ENCODE results near the gene ZNF431.
A peak's percentile ranks its signal among the peaks of the same experiment; 100 is the strongest.
"Not testable (repeated sequence)": the region's sequence is repeated elsewhere in the genome, so short reads cannot be mapped to it uniquely, and the experiment has no call there.

Gene ZNF431

DNA sequence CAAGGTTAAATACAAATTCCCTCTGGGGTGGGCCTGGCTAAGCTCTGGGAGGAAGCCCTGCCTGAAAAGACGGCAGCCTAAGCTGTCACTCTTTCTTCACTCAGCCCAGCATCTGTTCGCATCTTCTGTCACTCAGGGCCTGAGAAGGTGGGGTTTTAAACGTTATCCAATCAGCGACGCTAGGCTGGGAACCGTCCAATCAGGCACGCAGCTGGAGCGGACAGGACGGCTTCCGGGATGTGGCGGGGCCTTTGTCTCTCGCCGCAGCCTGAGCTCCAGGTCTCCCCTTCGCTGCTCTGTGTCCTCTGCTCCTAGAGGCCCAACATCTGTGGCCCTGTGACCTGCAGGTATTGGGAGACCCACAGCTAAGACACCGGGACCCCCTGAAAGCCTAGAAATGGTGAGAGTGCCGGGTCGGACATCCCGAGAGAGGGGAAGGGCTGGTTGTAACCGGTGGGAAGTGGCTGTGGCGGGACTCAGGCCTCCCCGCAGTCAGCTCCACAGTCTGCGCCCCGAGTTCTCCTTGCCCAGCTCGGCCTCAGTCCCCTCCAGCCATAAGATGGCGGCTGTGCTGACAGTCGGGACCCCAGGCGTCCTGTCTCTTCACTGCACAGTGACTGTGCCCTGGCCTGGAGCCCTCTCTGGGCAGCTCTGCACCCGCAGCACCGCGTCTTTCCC is at the start of gene ZNF431:
ZNF431 (plus strand) TSS at position 254 of the 678 bp plus-strand sequence; CDS start at position 398, 144 bp downstream.
- peak; percentile 83 for DNase-seq

DNA sequence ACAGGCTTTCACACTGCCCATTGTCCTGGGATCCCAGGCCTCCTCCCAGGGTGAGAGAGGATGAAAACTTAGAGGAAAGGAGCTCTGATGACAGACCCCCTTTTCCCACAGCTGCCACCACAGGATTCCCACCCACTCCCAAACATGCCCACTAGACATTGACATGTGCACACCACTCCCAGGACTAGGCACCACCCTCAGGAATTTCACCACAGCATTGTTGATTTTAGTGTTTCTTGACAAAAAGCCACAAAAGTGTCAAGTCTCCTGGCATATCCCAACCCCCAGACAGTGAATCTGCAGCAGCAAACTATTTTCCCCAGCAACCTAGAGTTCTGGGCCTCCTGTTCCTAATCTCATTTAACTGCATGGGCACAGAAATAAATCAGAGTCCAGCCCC is 49.7 kb upstream of the ZNF431 start:
- DNase-seq = no peak

DNA sequence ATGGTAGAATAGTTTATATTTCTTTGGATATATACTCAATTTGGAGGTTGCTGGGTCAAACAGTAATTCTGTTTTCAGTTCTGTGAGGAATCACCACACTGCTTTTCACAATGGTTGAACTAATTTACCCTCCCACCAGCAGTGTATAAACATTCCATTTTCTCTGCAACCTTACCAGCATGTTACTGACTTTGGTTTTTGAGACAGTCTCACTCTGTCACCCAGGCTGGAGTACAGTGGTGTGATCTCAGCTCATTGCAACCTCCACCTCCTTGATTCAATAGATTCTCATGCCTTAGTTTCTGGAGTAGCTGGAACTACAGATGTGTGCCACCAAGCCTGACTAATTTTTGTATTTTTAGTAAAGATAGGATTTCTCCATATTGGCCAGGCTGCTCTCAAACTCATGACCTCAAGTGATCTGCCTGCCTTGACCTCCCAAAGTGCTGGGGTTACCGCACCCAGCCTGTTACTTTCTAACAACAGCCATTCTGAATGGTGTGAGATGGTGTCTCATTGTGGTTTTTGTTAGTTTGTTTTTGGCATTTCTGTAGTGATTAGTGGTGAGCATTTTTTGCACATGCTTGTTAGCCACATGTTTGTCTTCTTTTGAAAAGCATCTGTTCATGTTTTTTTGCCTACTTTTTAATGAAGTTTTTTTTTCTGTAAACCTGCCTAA is 47.4 kb upstream of the ZNF431 start:
- DNase-seq = no peak

DNA sequence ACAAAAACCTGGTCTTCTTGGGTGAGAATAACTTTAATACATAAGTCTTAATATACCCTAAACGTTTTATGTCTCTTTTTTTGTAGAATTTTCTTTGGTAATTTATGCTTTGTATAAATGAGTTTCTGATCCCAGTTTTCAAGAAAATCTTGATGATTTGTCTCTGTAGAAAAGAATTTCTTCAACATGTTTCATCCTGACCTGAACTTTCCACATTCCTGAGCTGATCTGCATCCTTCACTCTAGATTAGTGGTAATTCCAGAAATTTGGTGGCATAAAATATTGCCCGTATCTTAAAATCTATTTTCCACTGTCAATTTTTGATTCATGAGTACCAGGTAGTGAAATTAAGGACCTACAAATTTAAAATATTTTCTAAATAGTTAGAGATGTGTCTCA is 43.5 kb upstream of the ZNF431 start:
- no peak for DNase-seq

DNA sequence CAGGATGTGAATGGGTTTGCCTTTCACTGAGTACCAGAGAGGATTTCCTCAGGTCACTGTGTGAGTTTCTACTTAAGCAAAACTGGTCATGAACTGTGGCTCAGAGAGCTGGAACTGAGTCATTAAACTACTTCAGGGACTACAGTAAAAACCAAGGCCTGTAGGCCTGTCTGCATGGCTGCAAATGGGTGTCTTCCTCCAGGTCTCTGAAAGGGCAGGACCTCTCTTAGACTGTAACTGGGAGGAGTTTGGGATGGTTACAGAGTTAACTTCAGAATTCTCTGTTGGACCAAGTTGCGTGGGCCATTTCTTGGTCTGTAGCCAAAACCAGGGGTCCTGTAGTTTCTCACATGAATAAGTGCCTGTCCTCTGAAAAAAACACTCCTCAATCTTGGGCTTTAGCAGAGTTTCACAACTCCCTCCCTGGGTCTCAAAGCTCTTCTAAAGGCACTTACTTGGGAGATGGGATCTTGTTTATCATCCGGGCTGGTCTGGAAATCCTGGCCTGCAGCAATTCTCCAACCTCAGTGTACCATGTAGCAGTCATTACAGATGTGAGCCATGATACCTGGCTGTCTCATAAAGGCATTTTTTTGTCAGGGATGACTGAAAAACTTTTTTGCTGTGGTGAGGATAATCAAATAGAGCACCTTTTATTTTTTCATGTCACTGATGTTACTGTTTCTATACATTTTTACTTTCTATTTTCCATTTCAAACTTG is 40.2 kb upstream of the ZNF431 start:
- DNase-seq = no peak

DNA sequence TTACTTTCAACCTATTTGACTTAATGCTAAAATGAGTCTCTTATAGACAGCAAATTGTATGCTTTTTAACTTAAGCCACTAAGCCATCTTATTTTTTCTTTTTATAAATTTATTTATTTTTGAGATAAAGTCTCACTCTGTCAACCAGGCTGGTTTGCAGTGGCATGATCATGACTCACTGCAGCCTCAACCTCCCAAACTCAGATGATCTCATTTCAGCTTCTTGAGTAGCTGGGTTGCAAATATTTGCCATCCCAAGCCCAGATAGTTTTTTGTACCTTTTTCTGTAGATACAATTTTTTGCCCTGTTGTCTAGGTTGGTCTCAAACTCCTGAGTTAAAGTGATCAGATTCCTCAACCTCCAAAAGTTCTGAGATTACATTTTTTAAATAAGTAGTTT is 32.7 kb upstream of the ZNF431 start:
- DNase-seq = no peak

DNA sequence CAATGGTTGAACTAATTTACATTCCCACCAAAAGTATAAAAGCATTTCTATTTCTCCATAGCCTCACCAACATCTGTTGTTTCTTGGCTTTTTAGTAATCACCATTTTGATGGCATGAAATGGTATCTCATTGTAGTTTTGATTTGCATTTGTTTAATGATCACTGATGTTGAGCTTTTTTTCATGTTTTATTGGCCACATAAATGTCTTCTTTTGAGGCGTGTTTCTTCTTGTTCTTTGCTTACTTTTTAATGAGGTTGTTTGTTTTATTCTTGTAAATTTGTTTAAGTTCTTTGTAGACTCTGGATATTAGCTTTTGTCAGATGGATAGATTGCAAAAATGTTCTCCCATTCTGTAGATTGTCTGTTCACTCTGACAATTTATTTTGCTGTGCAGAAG is 31.7 kb upstream of the ZNF431 start:
- DNase-seq = no peak

DNA sequence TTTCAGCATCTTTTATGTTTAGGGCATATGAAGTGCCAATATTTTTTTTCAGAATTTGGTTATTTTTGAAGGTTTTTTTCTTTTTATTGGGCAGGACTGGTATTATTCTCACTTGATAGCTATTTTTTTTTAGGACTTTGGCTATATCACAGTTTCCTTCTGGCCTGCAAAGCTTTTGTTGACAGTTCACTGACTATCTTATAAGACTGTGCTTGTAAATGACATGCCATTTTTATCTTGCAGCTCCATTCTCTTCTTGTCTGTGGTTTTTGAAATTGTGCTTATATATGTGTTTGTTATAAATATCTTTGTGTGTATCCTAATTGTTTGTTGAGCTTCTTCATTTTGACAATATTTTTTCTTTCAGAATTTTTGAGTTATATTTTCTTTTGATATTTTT is 26.4 kb upstream of the ZNF431 start:
- no peak for DNase-seq

DNA sequence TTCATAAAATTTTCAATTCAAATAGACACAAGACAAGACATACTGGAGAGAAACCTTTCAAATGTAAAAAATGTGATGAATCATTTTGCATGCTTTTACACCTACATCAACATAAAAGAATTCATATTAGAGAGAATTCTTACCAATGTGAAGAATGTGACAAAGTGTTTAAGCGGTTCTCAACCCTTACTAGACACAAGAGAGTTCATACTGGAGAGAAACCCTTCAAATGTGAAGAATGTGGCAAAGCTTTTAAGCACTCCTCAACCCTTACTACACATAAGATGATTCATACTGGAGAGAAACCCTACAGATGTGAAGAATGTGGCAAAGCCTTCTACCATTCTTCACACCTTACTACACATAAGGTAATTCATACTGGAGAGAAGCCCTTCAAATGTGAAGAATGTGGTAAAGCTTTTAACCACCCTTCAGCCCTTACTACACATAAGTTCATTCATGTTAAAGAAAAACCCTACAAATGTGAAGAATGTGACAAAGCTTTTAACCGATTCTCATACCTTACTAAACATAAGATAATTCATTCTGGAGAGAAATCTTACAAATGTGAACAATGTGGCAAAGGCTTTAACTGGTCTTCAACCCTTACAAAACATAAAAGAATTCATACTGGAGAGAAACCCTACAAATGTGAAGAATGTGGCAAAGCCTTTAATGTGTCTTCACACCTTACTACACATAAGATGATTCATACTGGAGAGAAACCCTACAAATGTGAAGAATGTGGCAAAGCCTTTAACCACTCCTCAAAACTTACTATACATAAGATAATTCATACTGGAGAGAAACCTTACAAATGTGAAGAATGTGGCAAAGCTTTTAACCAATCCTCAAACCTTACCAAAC is 24.6 kb upstream of the ZNF431 start:
- no peak for DNase-seq

DNA sequence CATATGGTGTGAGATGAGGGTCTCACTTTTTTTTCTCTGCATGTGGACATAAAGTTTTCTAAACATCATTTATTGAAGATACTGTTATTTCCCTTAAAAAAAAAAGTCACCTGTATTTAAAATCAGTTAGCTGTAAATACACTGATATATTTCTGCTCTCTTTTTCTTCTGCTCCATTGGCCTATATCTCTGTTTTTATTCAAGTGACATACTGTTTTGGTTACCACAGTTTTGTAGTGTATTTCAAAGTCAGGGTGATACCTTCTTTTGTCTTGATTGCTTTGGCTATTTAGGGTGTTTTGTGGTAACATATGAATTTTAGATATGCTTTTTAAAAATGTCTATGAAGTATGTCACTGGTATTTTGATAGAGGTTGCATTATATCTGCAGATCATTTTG is 15.8 kb upstream of the ZNF431 start:
- no peak for DNase-seq

DNA sequence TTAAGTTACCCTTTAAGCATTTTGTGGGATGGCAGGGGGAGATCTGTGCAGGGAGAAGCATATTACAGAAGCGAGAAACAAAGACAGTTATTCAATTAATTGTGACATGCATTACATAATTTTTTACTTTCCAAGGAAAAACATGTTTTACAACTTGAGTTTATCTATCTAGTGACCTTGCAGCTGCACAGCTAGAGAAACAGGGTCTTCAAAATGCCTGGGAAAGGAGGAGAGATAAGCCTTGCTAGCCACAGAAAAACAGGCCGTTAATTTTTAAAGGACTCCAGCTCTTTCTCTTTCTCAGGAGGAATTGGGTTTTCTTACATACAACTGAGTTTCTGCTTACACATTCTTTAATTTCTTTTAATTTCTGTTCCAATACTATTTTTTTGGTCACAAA is 14.8 kb upstream of the ZNF431 start:
- no peak for DNase-seq

DNA sequence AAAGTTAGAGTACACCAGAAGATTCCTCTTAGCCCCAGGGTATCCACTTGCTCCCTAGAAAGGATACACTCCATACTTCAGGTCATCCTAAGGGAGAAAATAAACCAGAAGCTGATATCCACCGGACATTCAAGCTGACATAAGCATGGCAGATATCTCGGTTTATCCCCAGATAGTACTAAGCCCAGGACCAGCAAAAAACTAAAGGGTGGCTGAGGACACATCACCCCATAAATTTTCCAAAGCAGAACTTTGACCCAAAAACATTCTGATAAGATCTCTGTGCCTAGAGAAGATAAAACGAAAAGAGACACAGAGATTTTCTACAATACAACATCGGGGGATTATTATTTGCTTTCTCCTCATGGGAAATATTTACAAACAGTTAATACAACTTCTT is 13.9 kb upstream of the ZNF431 start:
- DNase-seq = no peak

DNA sequence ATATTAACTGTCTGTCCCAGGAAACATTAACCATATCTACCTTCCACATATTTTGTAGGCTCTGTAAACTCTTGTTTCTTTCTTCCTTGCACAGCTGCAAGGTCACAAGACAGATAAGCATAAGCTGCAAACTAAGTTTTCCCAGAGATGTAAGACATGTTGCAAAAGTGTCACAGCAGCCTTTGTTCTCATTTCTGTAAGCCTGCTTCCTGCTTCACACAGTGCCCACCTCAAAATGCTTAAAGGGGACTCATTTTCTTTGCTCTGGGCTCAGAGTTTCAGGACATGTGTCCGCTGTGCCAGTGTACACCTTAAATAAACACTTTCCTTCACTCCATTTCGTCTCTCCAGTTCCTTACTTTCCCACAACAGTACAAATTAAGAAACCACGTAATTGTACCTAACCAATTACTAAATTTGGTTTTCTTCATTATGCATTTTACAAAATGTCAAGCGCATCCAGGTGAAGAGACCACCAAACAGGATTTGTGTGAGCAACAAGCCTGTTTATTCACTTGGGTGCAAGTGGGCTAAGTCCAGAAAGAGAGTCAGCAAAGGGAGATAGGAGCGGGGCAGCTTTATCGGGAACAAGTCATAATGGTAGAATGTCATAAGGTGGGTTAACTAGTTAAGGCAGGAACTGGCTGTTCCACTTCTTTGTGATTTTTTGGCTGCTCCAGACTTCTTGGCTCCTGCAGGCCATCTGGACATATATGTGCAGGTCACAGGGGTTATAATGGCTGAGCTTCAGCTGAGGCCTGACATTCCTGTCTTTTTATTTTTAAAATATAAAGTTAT is 12.7 kb upstream of the ZNF431 start:
- no peak for DNase-seq

DNA sequence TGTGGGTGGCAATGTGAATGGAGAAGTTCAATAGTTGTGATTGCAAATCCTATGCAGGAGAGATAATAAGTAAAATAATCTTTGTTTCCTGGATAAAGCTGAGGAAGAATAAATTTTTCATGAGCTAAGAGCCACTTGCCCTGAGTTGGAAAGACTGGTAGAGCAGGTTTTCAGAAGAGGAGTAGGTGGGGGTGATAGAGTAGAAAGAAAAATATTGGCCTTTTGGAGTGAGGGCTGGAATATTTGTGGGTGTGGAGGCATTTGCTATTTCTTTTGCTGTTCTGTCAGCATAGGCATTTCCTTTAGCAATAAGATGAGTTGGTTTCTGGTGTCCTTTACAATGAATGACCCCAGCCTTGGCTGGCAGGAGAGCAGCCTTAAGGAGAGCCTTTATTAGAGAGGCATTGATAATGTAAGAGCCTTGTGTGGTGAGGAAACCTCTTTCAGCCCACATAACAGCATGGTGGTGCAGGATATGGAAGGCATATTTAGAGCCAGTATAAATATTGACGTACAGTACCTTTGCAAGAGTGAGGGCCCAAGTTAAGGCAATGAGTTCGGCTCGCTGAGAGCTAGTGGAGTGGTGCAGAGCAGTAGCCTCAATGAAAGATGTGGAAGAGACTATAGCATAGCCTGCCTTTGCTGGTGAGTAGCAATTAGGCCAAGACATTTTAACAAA is 11.6 kb upstream of the ZNF431 start:
- DNase-seq = no peak

DNA sequence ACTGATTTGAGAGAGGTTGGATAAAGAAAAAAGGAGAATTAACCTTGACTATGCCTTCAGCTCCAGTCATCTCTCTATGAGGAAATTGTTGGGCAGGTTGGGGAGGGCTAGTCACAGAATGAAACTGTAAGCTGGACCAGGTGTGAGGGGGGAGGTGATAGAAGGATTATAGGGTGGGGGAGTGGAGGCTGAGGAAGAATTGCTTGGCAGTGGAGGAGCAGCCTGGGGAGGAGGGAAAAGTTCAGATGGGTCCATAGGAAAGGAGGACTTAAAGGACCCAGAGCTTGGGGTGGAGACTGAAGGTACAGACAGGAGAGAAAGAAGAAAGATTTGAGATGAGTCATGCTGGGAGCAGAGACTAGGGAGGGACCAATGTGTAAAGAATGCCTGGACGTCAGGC is 8.2 kb upstream of the ZNF431 start:
- DNase-seq = no peak

DNA sequence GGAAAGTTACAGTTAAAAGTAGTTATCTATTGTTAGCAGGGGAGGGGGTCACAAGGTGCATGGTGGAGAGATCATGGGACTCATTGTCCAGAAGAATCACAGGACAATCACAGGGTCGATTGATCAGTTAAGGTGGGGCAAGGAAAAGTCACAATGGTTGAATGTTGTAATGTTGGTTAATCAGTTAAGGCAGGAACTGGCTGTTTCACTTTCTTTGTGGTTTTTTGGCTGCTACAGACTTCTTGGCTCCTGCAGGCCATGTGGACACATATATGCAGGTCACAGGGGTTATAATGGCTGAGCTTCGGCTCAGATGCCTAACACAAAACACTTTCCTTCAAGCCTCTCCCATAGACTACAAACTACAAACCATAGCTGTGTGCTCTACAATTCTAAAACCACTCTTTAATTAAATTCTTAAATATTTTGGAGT is 6.9 kb upstream of the ZNF431 start:
- DNase-seq = no peak

DNA sequence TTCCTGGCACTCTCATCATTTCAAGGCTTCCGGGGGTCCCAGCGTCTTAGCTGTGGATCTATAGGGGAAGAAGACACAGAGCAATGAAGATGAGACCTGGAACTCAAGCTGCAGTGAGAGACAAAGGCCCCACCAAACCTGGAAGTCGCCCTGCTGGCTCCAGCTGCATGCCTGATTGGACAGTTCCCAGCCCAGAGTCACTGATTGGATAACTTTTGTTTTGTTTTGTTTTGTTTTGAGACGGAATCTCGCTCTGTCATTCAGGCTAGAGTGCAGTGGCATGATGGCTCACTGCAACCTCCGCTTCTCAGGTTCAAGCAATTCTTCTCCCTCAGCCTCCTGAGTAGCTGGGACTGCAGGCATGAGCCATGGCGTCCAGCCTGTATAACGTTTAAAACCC is 6.4 kb upstream of the ZNF431 start:
- no peak for DNase-seq

DNA sequence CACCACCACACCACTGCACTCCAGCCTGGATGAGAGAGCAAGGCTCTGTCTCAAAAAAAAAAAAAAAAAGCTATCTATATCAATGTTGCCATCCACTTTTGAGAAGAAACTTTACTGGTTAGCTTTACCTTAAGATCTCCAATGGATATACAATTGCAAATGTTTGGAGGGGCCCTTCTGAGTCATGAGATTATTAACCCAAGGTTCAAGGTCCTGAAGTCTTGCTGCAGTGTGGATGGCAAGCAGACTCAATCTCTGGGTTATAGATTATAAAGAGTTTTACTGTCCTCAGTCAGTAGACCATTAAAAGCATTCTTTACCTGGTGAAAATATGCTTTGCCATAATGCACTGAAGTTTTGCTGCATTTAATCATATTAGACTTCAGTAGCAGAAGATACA is 3.7 kb upstream of the ZNF431 start:
- no peak for DNase-seq

DNA sequence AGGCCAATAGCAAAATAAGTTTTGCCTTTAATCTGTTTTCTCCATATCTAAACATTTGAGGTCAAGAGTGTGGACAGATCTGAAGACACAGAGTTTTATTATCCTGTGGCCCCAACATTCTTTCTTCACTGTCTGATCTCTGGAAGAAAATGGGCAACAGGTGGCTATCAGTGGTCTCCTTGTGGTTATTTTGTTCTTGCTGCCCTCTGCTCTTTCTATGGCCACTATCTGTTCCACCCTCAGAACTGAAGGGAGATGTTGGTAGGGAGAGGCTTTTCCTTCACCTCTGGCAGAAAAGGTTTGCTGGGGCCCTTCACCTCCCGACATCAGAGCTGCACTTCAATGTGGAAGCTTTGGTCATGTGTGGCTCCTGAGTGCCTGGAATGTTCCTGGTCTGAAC is 834 bp upstream of the ZNF431 start:
- DNase-seq = not testable (repeated sequence)

DNA sequence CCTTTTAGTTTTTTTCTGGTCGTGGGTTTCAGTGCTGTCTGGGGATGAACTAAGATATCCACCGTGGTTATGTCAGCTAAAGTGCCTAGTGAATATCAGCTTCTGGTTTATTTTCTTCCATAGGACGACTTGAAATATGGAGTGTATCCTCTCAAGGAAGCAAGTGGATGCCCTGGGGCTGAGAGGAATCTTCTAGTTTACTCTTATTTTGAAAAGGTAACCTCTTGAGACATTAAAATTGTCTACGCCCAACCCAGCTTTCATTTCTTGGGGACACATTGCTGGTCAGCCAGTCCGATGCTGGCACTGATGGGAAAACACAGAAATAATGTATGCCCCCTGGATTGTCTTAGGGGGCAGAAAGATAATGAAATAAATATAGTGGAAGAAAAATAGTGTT is 1.6 kb downstream of the ZNF431 start:
- DNase-seq = no peak

DNA sequence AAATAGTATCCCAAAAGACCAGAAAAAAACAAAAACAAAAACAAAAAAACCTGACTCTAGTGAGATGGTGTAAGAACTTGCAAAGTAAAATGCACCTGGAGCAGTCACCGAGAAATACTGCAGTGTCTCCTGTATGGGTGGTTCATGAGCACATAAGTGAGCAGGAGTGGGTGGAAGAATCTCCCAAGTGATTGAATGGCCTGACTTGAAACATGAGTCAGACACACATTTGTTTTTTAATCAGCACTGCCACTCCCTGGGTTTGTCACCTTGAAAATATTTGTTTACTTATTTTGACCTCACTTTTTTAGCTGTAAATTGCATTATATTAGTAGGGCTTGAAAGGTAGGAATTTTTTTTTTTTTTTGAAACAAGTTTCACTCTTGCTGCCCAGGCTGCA is 2.0 kb downstream of the ZNF431 start:
- DNase-seq = no peak

DNA sequence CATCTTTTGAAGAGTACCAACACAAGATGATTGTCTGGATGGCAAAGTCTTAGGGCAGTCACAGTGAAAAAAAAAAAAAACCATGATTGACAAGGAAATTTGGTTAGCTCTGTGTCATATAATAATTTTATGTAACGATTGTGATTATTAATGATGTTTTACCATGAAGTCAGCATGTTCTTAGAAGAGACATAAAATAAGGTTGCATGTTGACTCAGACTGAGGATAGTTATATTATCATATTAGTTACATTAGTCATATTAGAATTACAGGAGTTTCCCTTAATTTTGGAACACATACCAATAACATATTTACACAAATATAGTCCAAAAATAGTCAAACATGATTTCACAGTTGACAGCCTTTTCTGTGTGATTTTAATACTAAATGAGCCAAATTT is 5.7 kb downstream of the ZNF431 start:
- no peak for DNase-seq
